ENCODE results near the gene PTEN.

DNA sequence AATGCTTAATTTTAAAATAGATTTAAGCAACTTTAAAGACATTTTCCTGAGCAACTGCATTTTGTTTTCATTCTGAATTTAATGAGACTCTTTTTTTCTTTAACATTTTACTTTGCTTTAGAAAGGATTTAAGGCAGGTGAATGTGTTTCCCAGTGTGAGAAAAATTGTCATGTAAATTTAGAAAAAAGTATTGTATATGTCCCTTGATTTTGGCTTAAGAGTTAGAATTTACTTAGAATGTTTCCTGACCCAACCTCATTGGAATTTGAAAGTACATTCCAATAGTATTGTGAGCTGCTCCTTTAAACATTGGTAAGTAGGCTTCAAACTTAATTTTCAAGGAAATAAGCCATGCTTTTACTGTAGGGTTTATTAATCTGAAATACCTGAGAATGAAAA is 110.2 kb downstream of the PTEN start:
- TF ChIP-seq ZNF331 (CRISPR knock-in tag; IDR thresholded peaks at IDR 0.05; ENCODE audit: low read depth) (no peak), POLR2AphosphoS5 (IDR thresholded peaks at IDR 0.05; ENCODE audit: low read depth) (no peak), STAT1 (IDR thresholded peaks at IDR 0.05; ENCODE audit: unreplicated experiment) (no peak), EZH2phosphoT487 (IDR thresholded peaks at IDR 0.05; ENCODE audit: unreplicated experiment) (no peak), EZH2 (IDR thresholded peaks at IDR 0.05; ENCODE audit: low read depth, unreplicated experiment) (no peak), CREB1 (CRISPR knock-in tag; IDR thresholded peaks at IDR 0.05; ENCODE audit: low read depth) (no peak)
- TF ChIP-seq, protein P1, sequence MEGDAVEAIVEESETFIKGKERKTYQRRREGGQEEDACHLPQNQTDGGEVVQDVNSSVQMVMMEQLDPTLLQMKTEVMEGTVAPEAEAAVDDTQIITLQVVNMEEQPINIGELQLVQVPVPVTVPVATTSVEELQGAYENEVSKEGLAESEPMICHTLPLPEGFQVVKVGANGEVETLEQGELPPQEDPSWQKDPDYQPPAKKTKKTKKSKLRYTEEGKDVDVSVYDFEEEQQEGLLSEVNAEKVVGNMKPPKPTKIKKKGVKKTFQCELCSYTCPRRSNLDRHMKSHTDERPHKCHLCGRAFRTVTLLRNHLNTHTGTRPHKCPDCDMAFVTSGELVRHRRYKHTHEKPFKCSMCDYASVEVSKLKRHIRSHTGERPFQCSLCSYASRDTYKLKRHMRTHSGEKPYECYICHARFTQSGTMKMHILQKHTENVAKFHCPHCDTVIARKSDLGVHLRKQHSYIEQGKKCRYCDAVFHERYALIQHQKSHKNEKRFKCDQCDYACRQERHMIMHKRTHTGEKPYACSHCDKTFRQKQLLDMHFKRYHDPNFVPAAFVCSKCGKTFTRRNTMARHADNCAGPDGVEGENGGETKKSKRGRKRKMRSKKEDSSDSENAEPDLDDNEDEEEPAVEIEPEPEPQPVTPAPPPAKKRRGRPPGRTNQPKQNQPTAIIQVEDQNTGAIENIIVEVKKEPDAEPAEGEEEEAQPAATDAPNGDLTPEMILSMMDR (conservative IDR thresholded peaks at IDR 0.05; ENCODE audit: low read depth in 2 of 2), result no peak

Measured in GM23338 (cell line).